Measurements from ENCODE around the gene GRIN2B.

DNA sequence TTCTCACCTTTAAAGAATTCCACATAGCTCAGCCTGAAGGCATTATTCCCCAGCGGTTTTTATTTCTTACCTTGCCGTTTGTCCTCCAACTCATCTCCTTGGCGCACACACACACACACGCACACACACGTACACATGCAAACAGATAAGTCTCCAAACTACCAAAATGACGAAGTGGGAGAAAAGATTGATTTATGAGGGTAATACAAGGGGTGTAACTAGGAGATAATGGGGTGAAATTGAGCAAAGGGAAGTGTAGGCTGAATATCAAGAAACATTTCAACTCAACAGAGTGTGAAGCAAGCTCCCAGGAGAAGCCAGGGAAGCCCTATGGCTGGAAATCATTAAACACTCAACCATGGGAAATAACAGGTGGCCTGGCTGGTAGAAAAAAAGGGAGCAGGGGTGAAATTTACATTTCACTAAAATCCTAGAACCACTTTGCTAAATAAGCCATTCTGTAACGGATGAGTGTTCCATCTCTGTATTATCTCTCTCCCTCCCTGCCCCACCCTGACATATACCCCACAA, 41.0 kb downstream of the GRIN2B start:
- TF ChIP-seq, protein P1, sequence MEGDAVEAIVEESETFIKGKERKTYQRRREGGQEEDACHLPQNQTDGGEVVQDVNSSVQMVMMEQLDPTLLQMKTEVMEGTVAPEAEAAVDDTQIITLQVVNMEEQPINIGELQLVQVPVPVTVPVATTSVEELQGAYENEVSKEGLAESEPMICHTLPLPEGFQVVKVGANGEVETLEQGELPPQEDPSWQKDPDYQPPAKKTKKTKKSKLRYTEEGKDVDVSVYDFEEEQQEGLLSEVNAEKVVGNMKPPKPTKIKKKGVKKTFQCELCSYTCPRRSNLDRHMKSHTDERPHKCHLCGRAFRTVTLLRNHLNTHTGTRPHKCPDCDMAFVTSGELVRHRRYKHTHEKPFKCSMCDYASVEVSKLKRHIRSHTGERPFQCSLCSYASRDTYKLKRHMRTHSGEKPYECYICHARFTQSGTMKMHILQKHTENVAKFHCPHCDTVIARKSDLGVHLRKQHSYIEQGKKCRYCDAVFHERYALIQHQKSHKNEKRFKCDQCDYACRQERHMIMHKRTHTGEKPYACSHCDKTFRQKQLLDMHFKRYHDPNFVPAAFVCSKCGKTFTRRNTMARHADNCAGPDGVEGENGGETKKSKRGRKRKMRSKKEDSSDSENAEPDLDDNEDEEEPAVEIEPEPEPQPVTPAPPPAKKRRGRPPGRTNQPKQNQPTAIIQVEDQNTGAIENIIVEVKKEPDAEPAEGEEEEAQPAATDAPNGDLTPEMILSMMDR (IDR thresholded peaks at IDR 0.05; ENCODE audit: low read depth, low read length, missing input control): no peak
- TF ChIP-seq SP1 (IDR thresholded peaks at IDR 0.05) (no peak), RAD21 (IDR thresholded peaks at IDR 0.05) (no peak), TAF1 (conservative IDR thresholded peaks at IDR 0.05) (no peak)
- TF ChIP-seq, protein P2, sequence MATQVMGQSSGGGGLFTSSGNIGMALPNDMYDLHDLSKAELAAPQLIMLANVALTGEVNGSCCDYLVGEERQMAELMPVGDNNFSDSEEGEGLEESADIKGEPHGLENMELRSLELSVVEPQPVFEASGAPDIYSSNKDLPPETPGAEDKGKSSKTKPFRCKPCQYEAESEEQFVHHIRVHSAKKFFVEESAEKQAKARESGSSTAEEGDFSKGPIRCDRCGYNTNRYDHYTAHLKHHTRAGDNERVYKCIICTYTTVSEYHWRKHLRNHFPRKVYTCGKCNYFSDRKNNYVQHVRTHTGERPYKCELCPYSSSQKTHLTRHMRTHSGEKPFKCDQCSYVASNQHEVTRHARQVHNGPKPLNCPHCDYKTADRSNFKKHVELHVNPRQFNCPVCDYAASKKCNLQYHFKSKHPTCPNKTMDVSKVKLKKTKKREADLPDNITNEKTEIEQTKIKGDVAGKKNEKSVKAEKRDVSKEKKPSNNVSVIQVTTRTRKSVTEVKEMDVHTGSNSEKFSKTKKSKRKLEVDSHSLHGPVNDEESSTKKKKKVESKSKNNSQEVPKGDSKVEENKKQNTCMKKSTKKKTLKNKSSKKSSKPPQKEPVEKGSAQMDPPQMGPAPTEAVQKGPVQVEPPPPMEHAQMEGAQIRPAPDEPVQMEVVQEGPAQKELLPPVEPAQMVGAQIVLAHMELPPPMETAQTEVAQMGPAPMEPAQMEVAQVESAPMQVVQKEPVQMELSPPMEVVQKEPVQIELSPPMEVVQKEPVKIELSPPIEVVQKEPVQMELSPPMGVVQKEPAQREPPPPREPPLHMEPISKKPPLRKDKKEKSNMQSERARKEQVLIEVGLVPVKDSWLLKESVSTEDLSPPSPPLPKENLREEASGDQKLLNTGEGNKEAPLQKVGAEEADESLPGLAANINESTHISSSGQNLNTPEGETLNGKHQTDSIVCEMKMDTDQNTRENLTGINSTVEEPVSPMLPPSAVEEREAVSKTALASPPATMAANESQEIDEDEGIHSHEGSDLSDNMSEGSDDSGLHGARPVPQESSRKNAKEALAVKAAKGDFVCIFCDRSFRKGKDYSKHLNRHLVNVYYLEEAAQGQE (IDR thresholded peaks at IDR 0.05): no peak
- TF ChIP-seq, protein P3, sequence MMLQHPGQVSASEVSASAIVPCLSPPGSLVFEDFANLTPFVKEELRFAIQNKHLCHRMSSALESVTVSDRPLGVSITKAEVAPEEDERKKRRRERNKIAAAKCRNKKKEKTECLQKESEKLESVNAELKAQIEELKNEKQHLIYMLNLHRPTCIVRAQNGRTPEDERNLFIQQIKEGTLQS (IDR thresholded peaks at IDR 0.05): no peak

All from liver (tissue), 3 donors.